WTC11 (cell line): ENCODE data around the gene HEXD.

ENCODE experiments used
- CTCF ChIP-seq: fragments of 200-600 bp; IDR thresholded peaks from 2 replicates; pipeline ENCODE4 v1.8.0; 2022; ENCODE audit warnings: antibody characterized with exemption
- ETV6 ChIP-seq: sonication (generic); formaldehyde crosslinking; IDR thresholded peaks from 2 replicates; pipeline ENCODE4 v1.8.1; 2022; ENCODE audit warnings: mild to moderate bottlenecking, missing genetic modification reagents
- GABPB1 ChIP-seq: sonication (generic); formaldehyde crosslinking; IDR thresholded peaks from 2 replicates; pipeline ENCODE4 v1.8.1; 2023; ENCODE audit warnings: mild to moderate bottlenecking, missing genetic modification reagents
- MAX ChIP-seq: sonication (generic); formaldehyde crosslinking; IDR thresholded peaks from 2 replicates; pipeline ENCODE4 v1.8.0; 2022; ENCODE audit warnings: mild to moderate bottlenecking, missing genetic modification reagents
- NFYB ChIP-seq: sonication (generic); formaldehyde crosslinking; conservative IDR thresholded peaks from 2 replicates; pipeline ENCODE4 v1.8.0; 2022; ENCODE audit warnings: low read depth, missing genetic modification reagents
- PREB ChIP-seq: sonication (generic); formaldehyde crosslinking; IDR thresholded peaks from 2 replicates; pipeline ENCODE4 v1.8.1; 2022; ENCODE audit warnings: mild to moderate bottlenecking, missing genetic modification reagents, moderate library complexity, borderline replicate concordance
- TEAD4 ChIP-seq: sonication (generic); formaldehyde crosslinking; IDR thresholded peaks from 2 replicates; pipeline ENCODE4 v1.8.0; 2022; ENCODE audit warnings: mild to moderate bottlenecking, missing genetic modification reagents
- USF1 ChIP-seq: sonication (generic); formaldehyde crosslinking; IDR thresholded peaks from 2 replicates; pipeline ENCODE4 v1.8.0; 2022; ENCODE audit warnings: mild to moderate bottlenecking, missing genetic modification reagents
- ZNF121 ChIP-seq: sonication (generic); formaldehyde crosslinking; IDR thresholded peaks from 2 replicates; pipeline ENCODE4 v1.8.0; 2023; ENCODE audit warnings: missing genetic modification reagents

GRCh38 chr17:82441691-82442487 lies 23.7 kb downstream of the HEXD start:
- TF ChIP-seq PREB (CRISPR knock-in tag) (no peak), GABPB1 (CRISPR knock-in tag) (no peak), USF1 (CRISPR knock-in tag) (no peak), CTCF (no peak), ZNF121 (CRISPR knock-in tag) (no peak), ETV6 (CRISPR knock-in tag) (no peak), NFYB (CRISPR knock-in tag) (no peak), TEAD4 (CRISPR knock-in tag) (no peak), MAX (CRISPR knock-in tag) (no peak)
